Measurements from ENCODE around the gene ABCD2. TPM values are rescaled to one million over a fixed set of nuclear protein-coding genes. Genes with fewer than 3 reads are reported as not detected.
"Not testable (repeated sequence)": the region's sequence is repeated elsewhere in the genome, so short reads cannot be mapped to it uniquely, and the experiment has no call there.

ABCD2 gene
- total RNA-seq, 4 donors from 2014 or later: 0.37 to 1.9 (median 0.55) TPM; not detected in 1

DNA sequence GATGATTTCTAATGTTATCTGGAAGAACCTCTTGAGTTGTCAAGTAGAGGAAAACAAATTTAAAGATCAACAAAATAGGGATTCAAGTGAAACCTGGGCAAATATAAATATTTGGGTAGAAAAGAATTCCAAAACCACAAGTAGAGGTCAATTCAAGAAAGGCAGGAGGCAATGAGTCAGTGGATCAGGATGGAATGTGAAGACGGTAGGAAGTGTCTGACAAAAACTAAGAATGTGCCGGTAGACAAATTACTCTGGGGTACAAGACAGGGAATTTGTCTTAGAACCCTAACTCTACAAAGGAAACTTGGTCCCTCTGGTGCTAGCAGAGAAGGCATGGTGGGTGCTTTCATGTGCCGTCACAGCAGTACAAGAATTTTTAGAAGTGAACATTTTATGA is 13.6 kb downstream of the ABCD2 start:
- Histone ChIP-seq H3K4me1 (no peaks in the 10 kb centered on the region), H3K9me3 (no peaks in the 10 kb centered on the region), H3K4me3 (no peak overlapping the region), H3K36me3 (no peaks in the 10 kb centered on the region), H3K27me3 (no peaks in the 10 kb centered on the region), H3K27ac (no peak overlapping the region)
- intact Hi-C loops (cut with DNase I; ENCODE audit: low total_unique reads) (no loop called here), in situ Hi-C loops (cut with MboI; ENCODE audit: low pct_ligation_motif_present in 1 of 4, low pct_unique_long_range_greater_than_20kb in 1 of 4, low sequenced_read_pairs in 3 of 4) (no loop called here)
- no peak for TF ChIP-seq EP300 (IDR thresholded peaks at IDR 0.05; ENCODE audit: low read depth)
- TF ChIP-seq, protein P1, sequence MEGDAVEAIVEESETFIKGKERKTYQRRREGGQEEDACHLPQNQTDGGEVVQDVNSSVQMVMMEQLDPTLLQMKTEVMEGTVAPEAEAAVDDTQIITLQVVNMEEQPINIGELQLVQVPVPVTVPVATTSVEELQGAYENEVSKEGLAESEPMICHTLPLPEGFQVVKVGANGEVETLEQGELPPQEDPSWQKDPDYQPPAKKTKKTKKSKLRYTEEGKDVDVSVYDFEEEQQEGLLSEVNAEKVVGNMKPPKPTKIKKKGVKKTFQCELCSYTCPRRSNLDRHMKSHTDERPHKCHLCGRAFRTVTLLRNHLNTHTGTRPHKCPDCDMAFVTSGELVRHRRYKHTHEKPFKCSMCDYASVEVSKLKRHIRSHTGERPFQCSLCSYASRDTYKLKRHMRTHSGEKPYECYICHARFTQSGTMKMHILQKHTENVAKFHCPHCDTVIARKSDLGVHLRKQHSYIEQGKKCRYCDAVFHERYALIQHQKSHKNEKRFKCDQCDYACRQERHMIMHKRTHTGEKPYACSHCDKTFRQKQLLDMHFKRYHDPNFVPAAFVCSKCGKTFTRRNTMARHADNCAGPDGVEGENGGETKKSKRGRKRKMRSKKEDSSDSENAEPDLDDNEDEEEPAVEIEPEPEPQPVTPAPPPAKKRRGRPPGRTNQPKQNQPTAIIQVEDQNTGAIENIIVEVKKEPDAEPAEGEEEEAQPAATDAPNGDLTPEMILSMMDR (IDR thresholded peaks at IDR 0.05): no peak
- no peak for TF ChIP-seq POLR2A (IDR thresholded peaks at IDR 0.05)
- no peak for TF ChIP-seq POLR2AphosphoS5 (IDR thresholded peaks at IDR 0.05)
- 60 to 80% methylated on average over 3 of the region's 3 CpGs for WGBS, 2 donors (ENCODE audit: low coverage in 1 of 2)
- no peak for DNase-seq

DNA sequence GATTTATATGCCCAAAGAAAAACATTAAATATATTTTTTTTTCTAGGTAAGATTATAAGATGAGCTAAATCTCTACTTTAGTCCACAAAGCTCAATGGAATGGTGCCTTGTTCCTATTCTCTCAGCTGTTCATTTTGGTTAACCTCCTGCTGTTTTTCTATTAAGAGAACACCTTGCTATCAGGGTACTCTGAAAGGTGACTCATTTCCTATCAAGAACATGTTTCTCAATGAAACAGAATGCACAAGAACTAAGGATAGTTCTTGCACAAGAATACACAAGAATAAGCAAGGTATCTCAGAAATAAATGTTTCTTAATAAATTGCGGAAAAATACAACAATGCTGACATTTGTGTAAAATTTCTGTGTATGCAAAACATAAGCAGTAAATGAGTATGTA is 14.1 kb downstream of the ABCD2 start:
- TF ChIP-seq POLR2A (IDR thresholded peaks at IDR 0.05) (no peak), POLR2AphosphoS5 (IDR thresholded peaks at IDR 0.05) (no peak), EP300 (IDR thresholded peaks at IDR 0.05; ENCODE audit: low read depth) (no peak)
- TF ChIP-seq, protein P1 (IDR thresholded peaks at IDR 0.05): no peak
- intact Hi-C loops (cut with DNase I; ENCODE audit: low total_unique reads) (no loop called here), in situ Hi-C loops (cut with MboI; ENCODE audit: low pct_ligation_motif_present in 1 of 4, low pct_unique_long_range_greater_than_20kb in 1 of 4, low sequenced_read_pairs in 3 of 4) (no loop called here)
- Histone ChIP-seq H3K4me1 (no peaks in the 10 kb centered on the region), H3K27me3 (no peaks in the 10 kb centered on the region), H3K27ac (no peak overlapping the region), H3K36me3 (no peaks in the 10 kb centered on the region), H3K4me3 (no peak overlapping the region), H3K9me3 (no peaks in the 10 kb centered on the region)
- WGBS, 2 donors (ENCODE audit: low coverage in 1 of 2): 90 to 100% methylated on average over 1 of the region's 1 CpG
- no peak for DNase-seq

DNA sequence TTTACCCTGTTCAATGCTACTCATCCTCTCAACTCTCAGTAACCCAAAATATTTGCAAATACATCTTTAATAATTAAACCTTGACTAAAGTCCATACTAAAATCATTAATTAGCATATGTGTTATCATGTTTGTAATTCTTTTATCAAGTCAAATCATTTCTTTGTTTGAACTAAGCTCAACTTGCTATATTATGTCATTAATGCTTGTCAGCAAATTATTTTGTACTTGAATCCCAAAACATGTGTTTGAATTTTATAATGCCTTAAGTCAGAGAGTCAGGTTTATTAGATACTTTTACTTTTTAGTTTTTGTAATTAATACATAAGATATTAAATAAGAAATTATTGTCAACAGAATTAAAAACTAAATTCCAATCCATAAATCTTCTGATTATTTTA is 16.5 kb downstream of the ABCD2 start:
- no peak for DNase-seq
- TF ChIP-seq POLR2AphosphoS5 (IDR thresholded peaks at IDR 0.05): no peak
- TF ChIP-seq, protein P1 (IDR thresholded peaks at IDR 0.05): no peak
- TF ChIP-seq POLR2A (IDR thresholded peaks at IDR 0.05): no peak
- TF ChIP-seq EP300 (IDR thresholded peaks at IDR 0.05; ENCODE audit: low read depth): no peak
- no peak overlapping the region for H3K4me3 ChIP-seq
- no peaks in the 10 kb centered on the region for H3K27me3 ChIP-seq
- no peak overlapping the region for H3K27ac ChIP-seq
- intact Hi-C loops (cut with DNase I; ENCODE audit: low total_unique reads) (no loop called here), in situ Hi-C loops (cut with MboI; ENCODE audit: low pct_ligation_motif_present in 1 of 4, low pct_unique_long_range_greater_than_20kb in 1 of 4, low sequenced_read_pairs in 3 of 4) (no loop called here)
- no peaks in the 10 kb centered on the region for H3K9me3 ChIP-seq
- H3K36me3 ChIP-seq: no peaks in the 10 kb centered on the region
- no peaks in the 10 kb centered on the region for H3K4me1 ChIP-seq

DNA sequence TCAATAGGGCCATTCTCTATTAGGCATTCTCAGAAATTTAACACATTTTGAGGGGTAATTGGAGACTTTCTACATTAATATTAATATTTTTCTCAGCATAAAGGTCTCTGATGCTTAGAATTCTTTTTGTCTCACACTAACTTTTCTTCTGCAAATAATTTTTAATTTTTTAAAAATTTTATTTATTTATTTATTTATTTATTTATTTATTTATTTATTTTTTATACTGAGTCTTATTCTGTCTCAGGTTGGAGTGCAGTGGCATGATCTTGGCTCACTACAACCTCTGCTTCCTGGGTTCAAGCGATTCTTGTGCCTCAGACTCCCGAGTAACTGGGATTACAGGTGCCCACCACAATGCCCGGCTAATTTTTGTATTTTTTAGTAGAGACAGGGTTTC is 17.7 kb downstream of the ABCD2 start:
- WGBS, 2 donors (ENCODE audit: low coverage in 1 of 2): 93 to 94% methylated on average over 3 of the region's 3 CpGs
- DNase-seq; H3K9me3 ChIP-seq; H3K27ac ChIP-seq; H3K36me3 ChIP-seq; intact Hi-C loops (cut with DNase I; ENCODE audit: low total_unique reads); in situ Hi-C loops (cut with MboI; ENCODE audit: low pct_ligation_motif_present in 1 of 4, low pct_unique_long_range_greater_than_20kb in 1 of 4, low sequenced_read_pairs in 3 of 4); H3K4me3 ChIP-seq; H3K27me3 ChIP-seq; H3K4me1 ChIP-seq: not testable (repeated sequence)

DNA sequence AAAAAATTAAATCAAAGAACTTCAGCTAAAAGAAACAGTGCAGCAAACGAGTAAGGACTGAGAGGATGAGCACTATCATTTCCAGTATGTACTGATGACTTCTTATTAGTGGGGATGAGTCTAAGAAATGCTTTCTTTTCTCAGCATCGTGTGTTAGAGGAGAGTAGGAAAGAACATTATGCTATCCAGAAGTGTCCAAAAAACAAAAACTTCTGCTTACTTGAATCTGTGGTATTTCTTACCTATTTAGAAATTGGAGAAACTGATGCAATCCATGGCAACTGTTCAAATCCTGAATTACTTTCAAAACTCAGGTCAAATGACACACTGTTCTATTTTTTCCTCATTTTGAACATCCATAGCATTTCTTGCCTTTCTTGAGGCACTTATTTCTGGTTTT is 23.7 kb downstream of the ABCD2 start:
- Histone ChIP-seq H3K27ac (no peak overlapping the region), H3K9me3 (no peaks in the 10 kb centered on the region), H3K36me3 (no peaks in the 10 kb centered on the region), H3K27me3 (no peaks in the 10 kb centered on the region), H3K4me3 (no peak overlapping the region), H3K4me1 (no peaks in the 10 kb centered on the region)
- WGBS, 2 donors (ENCODE audit: low coverage in 1 of 2): 45 to 73% methylated on average over 2 of the region's 2 CpGs
- no peak for DNase-seq
- TF ChIP-seq, protein P1 (IDR thresholded peaks at IDR 0.05): no peak
- no peak for TF ChIP-seq POLR2AphosphoS5 (IDR thresholded peaks at IDR 0.05)
- in situ Hi-C loops (cut with MboI; ENCODE audit: low pct_ligation_motif_present in 1 of 4, low pct_unique_long_range_greater_than_20kb in 1 of 4, low sequenced_read_pairs in 3 of 4): loop anchor here in 1 of 4 donors (10.0 kb wide), 1 partner anchor 99 kb away; no protein-coding TSS in a partner anchor
- intact Hi-C loops (cut with DNase I; ENCODE audit: low total_unique reads): no loop called here
